ENCODE measurements around the gene SMC1B. TPM values are rescaled to one million over a fixed set of nuclear protein-coding genes. Genes with fewer than 3 reads are reported as not detected.

The SMC1B gene
- total and polyA plus RNA-seq, 2 of the 8 experiments (the other 6 are each of a cell fraction or from before 2014, with no cell fraction given): 0.02 TPM; not detected in 1

DNA sequence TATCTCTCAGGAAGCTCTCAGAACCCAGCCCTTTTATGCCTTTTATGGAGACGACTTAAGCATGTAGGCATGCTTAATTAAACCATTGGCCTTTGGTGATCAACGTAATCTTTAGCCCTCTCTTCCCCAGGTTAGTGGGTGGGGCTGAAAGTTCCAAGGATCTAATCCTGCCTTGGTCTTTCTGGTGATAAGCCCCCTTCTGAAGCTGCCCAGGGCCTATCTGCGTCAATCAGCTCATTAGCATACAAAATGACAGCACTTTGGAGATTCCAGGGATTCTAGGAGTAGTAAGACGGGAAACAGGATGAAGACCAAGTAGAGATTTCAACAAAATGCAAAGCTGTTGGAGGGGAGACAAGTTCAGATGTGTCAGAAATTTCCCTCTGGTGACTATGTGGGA lies 100.5 kb downstream of the SMC1B start (continued):
- TF ChIP-seq CBX5 (IDR thresholded peaks at IDR 0.05; ENCODE audit: low read depth, low read length) (no peak), TAF1 (IDR thresholded peaks at IDR 0.05; ENCODE audit: low read depth, low read length) (no peak)
